Neural cell (in vitro differentiated cells): ENCODE results near the gene TEX9.

Source experiments
- EP300 ChIP-seq: fragments of 450-650 bp; conservative IDR thresholded peaks from 2 replicates; pipeline ENCODE4 v1.6.1; 2014; ENCODE audit warnings: antibody characterized with exemption, mild to moderate bottlenecking, moderate library complexity; ENCODE audit not compliant: poor library complexity, severe bottlenecking
- EZH2 ChIP-seq: fragments of 200-600, 300-800 bp; shearing (Covaris generic), sonication (generic); IDR thresholded peaks from 2 replicates; pipeline ENCODE4 v1.6.1; 2014; ENCODE audit warnings: antibody characterized with exemption, low read length, borderline replicate concordance, mild to moderate bottlenecking; ENCODE audit not compliant: insufficient read depth, poor library complexity, severe bottlenecking
- POLR2AphosphoS5 ChIP-seq: IDR thresholded peaks from 2 replicates; pipeline ENCODE4 v1.6.1; 2012
- SMC3 ChIP-seq: fragments of 450-650 bp; conservative IDR thresholded peaks from 2 replicates; pipeline ENCODE4 v1.6.1; 2014; ENCODE audit warnings: antibody characterized with exemption, mild to moderate bottlenecking, moderate library complexity; ENCODE audit not compliant: poor library complexity
- TAF1 ChIP-seq: IDR thresholded peaks from 2 replicates; pipeline ENCODE4 v1.6.1; 2012; ENCODE audit warnings: low read depth
- TF ChIP-seq, protein P1 (sequence below): fragments of 450-650 bp; IDR thresholded peaks from 2 replicates; pipeline ENCODE4 v1.5.1; 2014; ENCODE audit warnings: antibody characterized with exemption, mild to moderate bottlenecking, moderate library complexity; ENCODE audit not compliant: poor library complexity, severe bottlenecking
- TF ChIP-seq, protein P2 (sequence below): IDR thresholded peaks from 2 replicates; pipeline ENCODE4 v1.6.1; 2012; ENCODE audit warnings: borderline replicate concordance

GRCh38 chr15:56356616-56357015, 8.6 kb upstream of the TEX9 start:
- TF ChIP-seq, protein P1, sequence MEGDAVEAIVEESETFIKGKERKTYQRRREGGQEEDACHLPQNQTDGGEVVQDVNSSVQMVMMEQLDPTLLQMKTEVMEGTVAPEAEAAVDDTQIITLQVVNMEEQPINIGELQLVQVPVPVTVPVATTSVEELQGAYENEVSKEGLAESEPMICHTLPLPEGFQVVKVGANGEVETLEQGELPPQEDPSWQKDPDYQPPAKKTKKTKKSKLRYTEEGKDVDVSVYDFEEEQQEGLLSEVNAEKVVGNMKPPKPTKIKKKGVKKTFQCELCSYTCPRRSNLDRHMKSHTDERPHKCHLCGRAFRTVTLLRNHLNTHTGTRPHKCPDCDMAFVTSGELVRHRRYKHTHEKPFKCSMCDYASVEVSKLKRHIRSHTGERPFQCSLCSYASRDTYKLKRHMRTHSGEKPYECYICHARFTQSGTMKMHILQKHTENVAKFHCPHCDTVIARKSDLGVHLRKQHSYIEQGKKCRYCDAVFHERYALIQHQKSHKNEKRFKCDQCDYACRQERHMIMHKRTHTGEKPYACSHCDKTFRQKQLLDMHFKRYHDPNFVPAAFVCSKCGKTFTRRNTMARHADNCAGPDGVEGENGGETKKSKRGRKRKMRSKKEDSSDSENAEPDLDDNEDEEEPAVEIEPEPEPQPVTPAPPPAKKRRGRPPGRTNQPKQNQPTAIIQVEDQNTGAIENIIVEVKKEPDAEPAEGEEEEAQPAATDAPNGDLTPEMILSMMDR, result no peak
- no peak for TF ChIP-seq POLR2AphosphoS5
- no peak for TF ChIP-seq TAF1
- no peak for TF ChIP-seq SMC3
- TF ChIP-seq EZH2, result no peak
- TF ChIP-seq EP300, result no peak
- TF ChIP-seq, protein P2, sequence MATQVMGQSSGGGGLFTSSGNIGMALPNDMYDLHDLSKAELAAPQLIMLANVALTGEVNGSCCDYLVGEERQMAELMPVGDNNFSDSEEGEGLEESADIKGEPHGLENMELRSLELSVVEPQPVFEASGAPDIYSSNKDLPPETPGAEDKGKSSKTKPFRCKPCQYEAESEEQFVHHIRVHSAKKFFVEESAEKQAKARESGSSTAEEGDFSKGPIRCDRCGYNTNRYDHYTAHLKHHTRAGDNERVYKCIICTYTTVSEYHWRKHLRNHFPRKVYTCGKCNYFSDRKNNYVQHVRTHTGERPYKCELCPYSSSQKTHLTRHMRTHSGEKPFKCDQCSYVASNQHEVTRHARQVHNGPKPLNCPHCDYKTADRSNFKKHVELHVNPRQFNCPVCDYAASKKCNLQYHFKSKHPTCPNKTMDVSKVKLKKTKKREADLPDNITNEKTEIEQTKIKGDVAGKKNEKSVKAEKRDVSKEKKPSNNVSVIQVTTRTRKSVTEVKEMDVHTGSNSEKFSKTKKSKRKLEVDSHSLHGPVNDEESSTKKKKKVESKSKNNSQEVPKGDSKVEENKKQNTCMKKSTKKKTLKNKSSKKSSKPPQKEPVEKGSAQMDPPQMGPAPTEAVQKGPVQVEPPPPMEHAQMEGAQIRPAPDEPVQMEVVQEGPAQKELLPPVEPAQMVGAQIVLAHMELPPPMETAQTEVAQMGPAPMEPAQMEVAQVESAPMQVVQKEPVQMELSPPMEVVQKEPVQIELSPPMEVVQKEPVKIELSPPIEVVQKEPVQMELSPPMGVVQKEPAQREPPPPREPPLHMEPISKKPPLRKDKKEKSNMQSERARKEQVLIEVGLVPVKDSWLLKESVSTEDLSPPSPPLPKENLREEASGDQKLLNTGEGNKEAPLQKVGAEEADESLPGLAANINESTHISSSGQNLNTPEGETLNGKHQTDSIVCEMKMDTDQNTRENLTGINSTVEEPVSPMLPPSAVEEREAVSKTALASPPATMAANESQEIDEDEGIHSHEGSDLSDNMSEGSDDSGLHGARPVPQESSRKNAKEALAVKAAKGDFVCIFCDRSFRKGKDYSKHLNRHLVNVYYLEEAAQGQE, result no peak
